WI38 (cell line): ENCODE data around the gene CDKN2B-AS1.

Experiments
- H3K4me3 ChIP-seq: 2 replicates; pipeline ENCODE4 v1.5.1; 2011; ENCODE audit warnings: low read depth, mild to moderate bottlenecking, control low read depth, low read length
- TF ChIP-seq, protein P1 (sequence below): IDR thresholded peaks from 2 replicates; pipeline ENCODE4 v1.5.1; 2012; ENCODE audit warnings: low read depth, mild to moderate bottlenecking, control low read depth, low read length

CDKN2B-AS1 gene

DNA sequence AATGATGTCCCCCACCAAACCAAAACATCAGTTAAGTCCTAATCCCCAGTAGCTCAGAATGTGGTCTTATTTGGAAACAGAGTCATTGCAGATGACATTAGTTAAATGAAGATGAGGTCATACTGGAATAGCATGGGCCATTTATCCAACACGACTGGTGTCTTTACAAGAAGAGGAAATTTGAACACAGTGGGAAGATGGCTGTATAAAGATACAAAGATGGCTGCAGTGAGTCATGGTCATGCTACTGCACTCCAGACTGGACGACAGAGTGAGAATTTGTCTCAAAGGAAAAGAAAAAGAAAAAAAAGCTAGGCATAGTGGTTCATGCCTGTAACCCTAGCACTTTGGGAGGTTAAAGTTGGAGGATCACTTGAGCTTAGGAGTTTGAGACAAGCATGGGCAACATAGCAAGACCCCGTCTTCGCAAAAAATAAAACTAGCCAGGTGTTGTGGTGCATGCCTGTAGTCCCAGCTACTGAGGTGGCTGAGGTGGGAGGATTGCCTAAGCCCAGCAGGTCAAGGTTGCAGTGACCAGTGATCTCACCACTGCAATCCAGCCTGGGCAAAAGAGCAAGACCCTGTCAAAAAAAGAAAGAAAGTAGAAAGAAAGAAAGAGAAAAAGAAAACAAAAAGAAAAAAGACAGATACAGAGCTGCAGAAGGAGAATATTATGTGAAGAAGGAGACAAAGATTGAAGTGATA lies 144.5 kb downstream of the CDKN2B-AS1 start:
- H3K4me3 ChIP-seq: no peak overlapping the region
- TF ChIP-seq, protein P1, sequence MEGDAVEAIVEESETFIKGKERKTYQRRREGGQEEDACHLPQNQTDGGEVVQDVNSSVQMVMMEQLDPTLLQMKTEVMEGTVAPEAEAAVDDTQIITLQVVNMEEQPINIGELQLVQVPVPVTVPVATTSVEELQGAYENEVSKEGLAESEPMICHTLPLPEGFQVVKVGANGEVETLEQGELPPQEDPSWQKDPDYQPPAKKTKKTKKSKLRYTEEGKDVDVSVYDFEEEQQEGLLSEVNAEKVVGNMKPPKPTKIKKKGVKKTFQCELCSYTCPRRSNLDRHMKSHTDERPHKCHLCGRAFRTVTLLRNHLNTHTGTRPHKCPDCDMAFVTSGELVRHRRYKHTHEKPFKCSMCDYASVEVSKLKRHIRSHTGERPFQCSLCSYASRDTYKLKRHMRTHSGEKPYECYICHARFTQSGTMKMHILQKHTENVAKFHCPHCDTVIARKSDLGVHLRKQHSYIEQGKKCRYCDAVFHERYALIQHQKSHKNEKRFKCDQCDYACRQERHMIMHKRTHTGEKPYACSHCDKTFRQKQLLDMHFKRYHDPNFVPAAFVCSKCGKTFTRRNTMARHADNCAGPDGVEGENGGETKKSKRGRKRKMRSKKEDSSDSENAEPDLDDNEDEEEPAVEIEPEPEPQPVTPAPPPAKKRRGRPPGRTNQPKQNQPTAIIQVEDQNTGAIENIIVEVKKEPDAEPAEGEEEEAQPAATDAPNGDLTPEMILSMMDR: no peak

- H3K4me3 ChIP-seq: no peak overlapping the region
- TF ChIP-seq, protein P1: no peak
Observed at GRCh38 chr9:22141908-22142307, 147.3 kb downstream of the CDKN2B-AS1 start.

DNA sequence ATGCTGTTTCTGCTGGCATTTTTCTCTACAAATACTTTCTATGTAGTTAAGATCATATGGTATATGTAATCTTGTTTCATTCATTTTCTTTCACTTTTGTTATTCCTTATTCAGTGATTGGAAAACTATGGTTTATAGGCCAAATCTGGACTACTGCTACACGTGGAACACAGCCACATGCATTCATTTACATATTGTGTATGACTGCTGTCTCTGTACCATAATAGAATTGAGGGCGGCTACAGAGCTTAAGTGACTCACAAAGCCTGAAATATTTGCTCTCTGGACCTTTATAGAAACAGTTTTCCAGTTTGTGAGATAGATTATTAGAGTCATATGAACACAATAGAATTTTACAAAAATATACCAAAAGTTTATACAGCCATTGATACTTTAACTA lies 148.1 kb downstream of the CDKN2B-AS1 start:
- H3K4me3 ChIP-seq: no peak overlapping the region
- TF ChIP-seq, protein P1: no peak

DNA sequence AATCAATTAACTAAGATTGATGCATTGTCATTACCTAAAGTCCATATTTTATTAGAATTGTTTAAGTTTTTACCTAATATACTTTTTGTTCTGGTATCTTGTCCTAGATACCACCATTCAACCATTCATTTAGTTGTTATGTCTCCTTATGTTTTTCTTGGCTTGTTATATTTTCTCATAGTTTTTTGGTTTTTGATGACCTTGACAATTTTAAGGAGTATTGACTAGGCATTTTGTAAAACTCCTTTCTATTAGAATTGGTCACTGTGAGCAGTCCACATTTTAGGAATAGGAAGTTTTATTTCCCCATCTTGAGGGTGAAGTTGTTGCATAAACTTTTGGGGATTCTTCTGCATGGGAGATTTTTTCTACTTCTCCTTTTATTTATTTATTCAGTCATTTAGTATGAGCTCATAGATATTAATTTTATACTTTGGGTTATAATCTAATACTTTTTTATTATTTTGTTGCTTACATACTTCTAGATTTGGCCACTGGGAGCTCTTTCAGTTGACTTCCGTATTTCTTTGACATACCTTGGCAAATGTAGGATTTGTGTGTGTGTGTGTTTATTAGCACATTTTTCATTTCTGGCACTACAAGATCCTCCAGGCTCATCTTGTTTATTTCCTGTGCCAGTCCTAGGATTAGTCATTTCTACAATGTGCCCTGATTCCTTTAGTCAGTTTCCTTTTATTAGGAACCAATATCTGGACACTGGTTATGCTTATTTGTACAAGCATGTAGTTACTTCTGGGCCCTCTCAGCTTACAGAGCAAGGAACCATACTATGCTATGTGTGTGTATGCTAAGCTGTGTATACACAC lies 149.4 kb downstream of the CDKN2B-AS1 start:
- TF ChIP-seq, protein P1: no peak
- H3K4me3 ChIP-seq: no peak overlapping the region

GRCh38 chr9:22146604-22147003 lies 152.0 kb downstream of the CDKN2B-AS1 start:
- H3K4me3 ChIP-seq: no peak overlapping the region
- TF ChIP-seq, protein P1: no peak

GRCh38 chr9:22147813-22148527 lies 153.4 kb downstream of the CDKN2B-AS1 start:
- no peak overlapping the region for H3K4me3 ChIP-seq
- TF ChIP-seq, protein P1: no peak

DNA sequence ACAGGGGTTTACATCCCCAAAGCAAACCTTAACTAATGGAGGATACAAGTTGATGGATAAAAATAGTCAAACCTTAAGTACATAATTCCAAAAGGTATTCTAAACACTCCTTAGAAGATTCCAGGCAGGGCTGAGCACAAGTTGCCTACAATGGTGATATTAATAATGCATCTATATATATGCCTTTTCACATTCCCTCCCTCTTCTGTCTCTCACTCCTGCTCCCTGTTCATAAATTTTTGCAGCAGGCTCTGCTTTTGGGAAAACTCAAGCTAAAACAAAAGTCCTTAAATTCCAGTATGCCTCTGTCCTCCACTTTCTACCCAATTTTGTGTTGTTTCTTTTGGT lies 153.9 kb downstream of the CDKN2B-AS1 start:
- no peak overlapping the region for H3K4me3 ChIP-seq
- TF ChIP-seq, protein P1: no peak
